ENCODE results near the gene C12orf75.
"Not testable (repeated sequence)": the region's sequence is repeated elsewhere in the genome, so short reads cannot be mapped to it uniquely, and the experiment has no call there.

The C12orf75 gene

DNA sequence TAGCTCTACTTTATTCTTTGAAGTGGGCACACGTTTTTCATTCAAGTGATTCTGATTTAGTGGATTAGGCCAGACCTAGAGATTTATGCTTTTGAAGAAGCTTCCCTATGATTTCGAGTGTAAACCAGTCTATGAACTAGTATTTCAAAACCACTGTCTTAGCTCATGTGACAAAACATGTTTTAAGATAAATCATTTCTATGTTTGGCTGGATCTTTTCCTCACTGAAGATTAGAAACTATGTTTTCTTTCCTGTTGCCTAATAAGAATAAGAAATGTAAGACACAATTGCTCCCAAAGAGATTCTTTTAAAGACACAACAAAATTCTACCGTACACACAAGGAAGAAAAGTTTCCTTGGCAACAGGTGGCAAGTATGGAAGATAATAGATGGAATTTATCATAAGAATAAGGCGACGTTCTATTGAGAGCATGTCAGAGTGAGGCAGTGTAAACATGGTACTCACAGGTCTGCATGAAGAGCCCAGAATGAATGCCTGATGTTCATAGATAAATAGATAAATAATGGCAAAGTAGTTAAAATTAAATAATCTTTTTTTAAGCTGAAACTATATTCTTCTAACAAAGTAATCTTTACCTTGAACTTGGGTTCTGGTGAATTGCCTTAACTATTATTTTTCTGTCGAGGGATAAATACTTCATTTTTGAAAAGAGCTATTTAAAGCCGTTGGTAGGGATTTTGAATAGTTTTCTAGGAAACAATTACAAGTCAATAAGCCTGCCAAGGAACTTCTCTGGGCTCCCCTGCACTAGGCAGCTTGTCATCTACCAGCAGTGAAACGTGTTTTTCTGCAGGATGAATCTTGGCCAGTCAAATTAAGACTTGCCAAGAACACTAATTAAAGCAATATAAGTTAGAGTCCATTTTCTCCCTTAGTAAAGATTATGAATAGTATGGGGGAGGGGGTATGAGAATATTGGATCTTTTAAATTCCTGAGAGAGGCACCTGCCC is 34.1 kb upstream of the C12orf75 start:
- TF ChIP-seq FOXA1 (IDR thresholded peaks at IDR 0.05): no peak
- ChIA-PET POLR2A (interaction anchor here (1.3 kb wide), 1 partner anchor 60 kb away, joined by 3 read pairs; the partner anchor contains the start of gene APPL2), CTCF (no interaction called here)
- no peak for DNase-seq (ENCODE audit: extremely low spot score)

DNA sequence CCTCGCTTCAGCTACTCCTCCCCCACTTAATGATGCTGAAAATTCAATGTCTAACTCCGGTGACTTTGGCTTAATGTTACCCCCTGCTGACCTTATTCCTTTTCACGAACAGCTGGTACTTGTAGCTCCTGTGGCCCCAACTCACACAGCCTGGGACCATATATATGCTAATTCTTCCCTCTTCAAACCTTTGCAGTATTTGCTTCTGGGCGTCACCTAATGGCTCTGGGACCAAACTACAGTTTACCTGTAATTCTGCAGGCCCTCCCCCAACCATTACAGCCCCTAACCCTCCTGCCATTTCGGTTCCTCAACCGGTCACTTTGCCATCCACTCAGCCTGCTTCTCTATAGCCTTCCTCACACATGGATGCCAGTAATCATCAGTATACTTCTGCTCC is 29.6 kb upstream of the C12orf75 start:
- TF ChIP-seq ZNF384 (IDR thresholded peaks at IDR 0.05): no peak
- no peak for TF ChIP-seq TARDBP (IDR thresholded peaks at IDR 0.05)
- TF ChIP-seq SP1 (IDR thresholded peaks at IDR 0.05): no peak
- TF ChIP-seq NFRKB (IDR thresholded peaks at IDR 0.05): no peak
- TF ChIP-seq SUZ12 (IDR thresholded peaks at IDR 0.05): no peak
- TF ChIP-seq HDGF (IDR thresholded peaks at IDR 0.05; ENCODE audit: borderline replicate concordance): no peak
- no peak for TF ChIP-seq FOXA1 (IDR thresholded peaks at IDR 0.05)
- no peak for TF ChIP-seq FOXK2 (IDR thresholded peaks at IDR 0.05)
- TF ChIP-seq FOXM1 (IDR thresholded peaks at IDR 0.05; ENCODE audit: borderline replicate concordance): no peak
- TF ChIP-seq CTBP1 (IDR thresholded peaks at IDR 0.05; ENCODE audit: borderline replicate concordance): no peak
- TF ChIP-seq BHLHE40 (IDR thresholded peaks at IDR 0.05; ENCODE audit: borderline replicate concordance): no peak
- TF ChIP-seq, protein P1, sequence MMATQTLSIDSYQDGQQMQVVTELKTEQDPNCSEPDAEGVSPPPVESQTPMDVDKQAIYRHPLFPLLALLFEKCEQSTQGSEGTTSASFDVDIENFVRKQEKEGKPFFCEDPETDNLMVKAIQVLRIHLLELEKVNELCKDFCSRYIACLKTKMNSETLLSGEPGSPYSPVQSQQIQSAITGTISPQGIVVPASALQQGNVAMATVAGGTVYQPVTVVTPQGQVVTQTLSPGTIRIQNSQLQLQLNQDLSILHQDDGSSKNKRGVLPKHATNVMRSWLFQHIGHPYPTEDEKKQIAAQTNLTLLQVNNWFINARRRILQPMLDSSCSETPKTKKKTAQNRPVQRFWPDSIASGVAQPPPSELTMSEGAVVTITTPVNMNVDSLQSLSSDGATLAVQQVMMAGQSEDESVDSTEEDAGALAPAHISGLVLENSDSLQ (IDR thresholded peaks at IDR 0.05): no peak
- CTCF ChIA-PET: interaction anchor here (0.6 kb wide), 1 partner anchor 126 kb away, joined by 3 read pairs; no protein-coding TSS in a partner anchor
- DNase-seq (ENCODE audit: extremely low spot score): no peak
- POLR2A ChIA-PET: no interaction called here

- ChIA-PET POLR2A (no interaction called here), CTCF (no interaction called here)
- TF ChIP-seq FOXA1 (IDR thresholded peaks at IDR 0.05) (no peak), HDGF (IDR thresholded peaks at IDR 0.05; ENCODE audit: borderline replicate concordance) (no peak), LEF1 (IDR thresholded peaks at IDR 0.05; ENCODE audit: borderline replicate concordance) (no peak), FOXK2 (IDR thresholded peaks at IDR 0.05) (no peak), NFRKB (IDR thresholded peaks at IDR 0.05) (no peak), BHLHE40 (IDR thresholded peaks at IDR 0.05; ENCODE audit: borderline replicate concordance) (no peak), SUZ12 (IDR thresholded peaks at IDR 0.05) (no peak), FOXM1 (IDR thresholded peaks at IDR 0.05; ENCODE audit: borderline replicate concordance) (no peak), ZNF384 (IDR thresholded peaks at IDR 0.05) (no peak), CTBP1 (IDR thresholded peaks at IDR 0.05; ENCODE audit: borderline replicate concordance) (no peak), ELF4 (IDR thresholded peaks at IDR 0.05) (no peak), TARDBP (IDR thresholded peaks at IDR 0.05) (no peak), ARNT (IDR thresholded peaks at IDR 0.05) (no peak), L3MBTL2 (conservative IDR thresholded peaks at IDR 0.05) (no peak), SP1 (IDR thresholded peaks at IDR 0.05) (no peak)
- TF ChIP-seq, protein P1 (IDR thresholded peaks at IDR 0.05): no peak
- no peak for DNase-seq (ENCODE audit: extremely low spot score)
These were observed 28.8 kb upstream of the C12orf75 start for GRCh38 chr12:105301696-105302095.

DNA sequence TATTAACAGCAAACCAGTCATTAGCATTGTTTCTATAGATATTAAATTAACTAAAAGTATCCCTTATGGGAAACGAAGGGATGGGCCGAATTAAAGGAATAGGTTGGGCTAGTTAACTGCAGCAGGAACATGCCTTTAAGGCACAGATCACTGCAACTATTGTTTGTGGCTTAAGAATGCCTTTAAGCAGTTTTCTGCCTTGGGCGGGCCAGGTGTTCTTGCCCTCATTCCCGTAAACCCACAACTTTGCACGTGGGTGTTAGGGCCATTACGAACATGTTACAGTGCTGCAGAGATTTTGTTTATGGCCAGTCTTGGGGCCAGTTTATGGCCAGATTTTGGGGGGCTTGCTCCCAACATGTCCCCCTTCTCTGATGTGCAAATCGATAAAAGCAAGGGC is 27.5 kb upstream of the C12orf75 start:
- DNase-seq (ENCODE audit: extremely low spot score); POLR2A ChIA-PET; CTCF ChIA-PET: not testable (repeated sequence)

DNA sequence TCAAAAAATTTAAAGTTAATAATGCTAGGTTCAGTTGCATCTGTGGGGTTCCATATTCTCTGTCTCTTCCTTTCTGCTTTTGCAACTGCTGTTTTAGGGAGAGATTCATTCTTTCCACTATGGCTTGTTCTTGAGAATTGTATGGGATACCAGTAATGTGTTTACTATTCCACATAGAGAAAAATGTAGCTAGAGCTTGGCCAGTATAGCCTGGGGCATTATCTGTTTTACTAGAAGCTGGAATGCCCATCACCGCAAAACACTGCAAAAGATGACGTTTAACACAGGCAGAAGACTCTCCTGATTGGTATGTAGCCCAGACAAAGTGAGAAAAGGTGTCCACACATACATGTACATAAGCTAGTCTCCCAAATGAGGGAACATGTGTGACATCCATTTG is 25.9 kb upstream of the C12orf75 start:
- DNase-seq (ENCODE audit: extremely low spot score); CTCF ChIA-PET; POLR2A ChIA-PET: not testable (repeated sequence)

- CTCF ChIA-PET: not testable (repeated sequence)
These were observed 22.7 kb upstream of the C12orf75 start for GRCh38 chr12:105307601-105308314.

DNA sequence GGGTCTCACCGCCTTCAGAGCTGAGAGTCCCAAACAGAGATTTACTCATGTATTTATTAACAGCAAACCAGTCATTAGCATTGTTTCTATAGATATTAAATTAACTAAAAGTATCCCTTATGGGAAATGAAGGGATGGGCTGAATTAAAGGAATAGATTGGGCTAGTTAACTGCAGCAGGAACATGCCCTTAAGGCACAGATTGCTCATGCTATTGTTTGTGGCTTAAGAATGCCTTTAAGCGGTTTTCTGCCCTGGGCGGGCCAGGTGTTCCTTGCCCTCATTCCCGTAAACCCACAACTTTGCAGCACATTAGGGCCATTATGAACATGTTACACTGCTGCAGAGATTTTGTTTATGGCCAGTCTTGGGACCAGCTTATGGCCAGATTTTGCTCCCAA is 21.7 kb upstream of the C12orf75 start:
- CTCF ChIA-PET; DNase-seq (ENCODE audit: extremely low spot score); POLR2A ChIA-PET: not testable (repeated sequence)

More at GRCh38 chr12:105307601-105308314, 22.7 kb upstream of the C12orf75 start:
- DNase-seq (ENCODE audit: extremely low spot score); POLR2A ChIA-PET: not testable (repeated sequence)

- CTCF ChIA-PET; DNase-seq (ENCODE audit: extremely low spot score); POLR2A ChIA-PET: not testable (repeated sequence)
These were observed 21.1 kb upstream of the C12orf75 start for GRCh38 chr12:105309384-105309783.

- CTCF ChIA-PET; POLR2A ChIA-PET; DNase-seq (ENCODE audit: extremely low spot score): not testable (repeated sequence)
These were observed 19.9 kb upstream of the C12orf75 start for GRCh38 chr12:105310476-105311085.

DNA sequence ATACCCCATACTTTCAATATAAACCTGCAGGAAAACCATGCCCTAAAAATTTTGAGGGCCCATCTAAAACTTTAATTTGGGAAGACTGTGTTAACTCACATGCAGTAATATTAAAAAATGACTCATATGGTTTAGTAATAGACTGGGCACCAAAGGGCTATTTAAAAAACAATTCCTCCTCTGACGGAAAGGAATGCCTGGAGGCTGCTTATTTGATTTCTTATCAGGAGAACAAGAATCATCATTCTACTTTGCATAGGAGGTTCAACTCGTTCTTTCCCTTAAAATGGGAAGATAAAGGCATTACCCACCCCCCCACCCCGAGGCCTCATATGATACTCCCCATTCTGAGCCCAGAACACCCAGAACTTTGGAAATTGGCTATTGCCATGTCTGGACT is 18.6 kb upstream of the C12orf75 start:
- POLR2A ChIA-PET; CTCF ChIA-PET; DNase-seq (ENCODE audit: extremely low spot score): not testable (repeated sequence)

DNA sequence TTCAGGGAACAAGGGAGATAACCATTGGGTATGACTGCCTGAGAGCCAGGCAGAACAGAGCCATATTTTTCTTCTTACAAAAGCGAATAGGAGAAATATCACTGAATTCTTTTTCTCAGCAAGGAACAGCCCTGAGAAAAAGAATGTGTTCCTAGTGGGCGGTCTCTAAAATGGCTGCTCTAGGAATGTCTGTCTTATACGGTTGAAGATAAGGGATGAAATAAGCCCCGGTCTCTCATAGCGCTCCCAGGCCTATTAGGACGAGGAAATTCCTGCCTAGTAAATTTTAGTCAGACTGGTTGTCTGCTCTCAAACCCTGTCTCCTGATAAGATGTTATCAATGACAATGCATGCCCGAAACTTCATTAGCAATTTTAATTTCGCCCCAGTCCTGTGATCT is 16.7 kb upstream of the C12orf75 start:
- CTCF ChIA-PET, POLR2A ChIA-PET: not testable (repeated sequence)

More for the DNA sequence above, 16.7 kb upstream of the C12orf75 start:
- not testable (repeated sequence) for DNase-seq (ENCODE audit: extremely low spot score)

All from HEK293T (cell line).